ENCODE data around the gene COL6A2.

COL6A2 gene

GRCh38 chr21:46061518-46061917 lies 36.4 kb upstream of the COL6A2 start:
- H3K4me3 ChIP-seq (ENCODE audit: low read depth, low read length), result no peak overlapping the region
- DNase-seq (ENCODE audit: low read depth), result no peak
- TF ChIP-seq CTCF (conservative IDR thresholded peaks at IDR 0.05; ENCODE audit: low read depth, low read length), result no peak

GRCh38 chr21:46061950-46062349 lies 36.0 kb upstream of the COL6A2 start:
- H3K4me3 ChIP-seq (ENCODE audit: low read depth, low read length), result no peak overlapping the region
- no peak for TF ChIP-seq CTCF (conservative IDR thresholded peaks at IDR 0.05; ENCODE audit: low read depth, low read length)
- no peak for DNase-seq (ENCODE audit: low read depth)

- H3K4me3 ChIP-seq (ENCODE audit: low read depth, low read length), result no peak overlapping the region
- TF ChIP-seq CTCF (conservative IDR thresholded peaks at IDR 0.05; ENCODE audit: low read depth, low read length), result no peak
- DNase-seq (ENCODE audit: low read depth), result no peak
Measured at GRCh38 chr21:46062471-46063211, 35.3 kb upstream of the COL6A2 start.

- DNase-seq (ENCODE audit: low read depth), result peak; percentile 42
- no peak overlapping the region for H3K4me3 ChIP-seq (ENCODE audit: low read depth, low read length)
- no peak for TF ChIP-seq CTCF (conservative IDR thresholded peaks at IDR 0.05; ENCODE audit: low read depth, low read length)
Measured at GRCh38 chr21:46063227-46063626, 34.7 kb upstream of the COL6A2 start.

- DNase-seq (ENCODE audit: low read depth), result no peak
- no peak for TF ChIP-seq CTCF (conservative IDR thresholded peaks at IDR 0.05; ENCODE audit: low read depth, low read length)
- no peak overlapping the region for H3K4me3 ChIP-seq (ENCODE audit: low read depth, low read length)
Measured at GRCh38 chr21:46063734-46064680, 33.9 kb upstream of the COL6A2 start.

GRCh38 chr21:46064870-46065214 lies 33.1 kb upstream of the COL6A2 start:
- no peak for TF ChIP-seq CTCF (conservative IDR thresholded peaks at IDR 0.05; ENCODE audit: low read depth, low read length)
- no peak for DNase-seq (ENCODE audit: low read depth)
- no peak overlapping the region for H3K4me3 ChIP-seq (ENCODE audit: low read depth, low read length)
